A549 (cell line): Measurements from ENCODE around the gene MOCS1.

Experiments used
- CEBPB ChIP-seq, 2 experiments: fragments of >200 bp in 1 of 2; sonication (Bioruptor Twin) in 1 of 2; formaldehyde crosslinking in 1 of 2; IDR thresholded peaks; 2 replicates each; pipeline ENCODE4 v1.6.1; 2012 to 2016
- CHD2 ChIP-seq: fragments of 150-350 bp; IDR thresholded peaks from 2 replicates; pipeline ENCODE4 v1.6.1; 2014; ENCODE audit warnings: low read length; ENCODE audit not compliant: partially characterized antibody
- FOSL2 ChIP-seq, 2 experiments: fragments of 450-650 bp in 1 of 2; fragments of >200 bp in 1 of 2; sonication (Bioruptor Twin) in 1 of 2; formaldehyde crosslinking; IDR thresholded peaks; 2 replicates each; pipeline versions ENCODE4 v1.5.0 to v1.6.1; 2016 to 2020; ENCODE audit warnings: mild to moderate bottlenecking in 1 of 2, moderate library complexity in 1 of 2
- MAX ChIP-seq: IDR thresholded peaks from 2 replicates; pipeline ENCODE4 v1.6.1; 2012
- POLR2A ChIP-seq: IDR thresholded peaks from 2 replicates; pipeline ENCODE4 v1.6.1; 2012; ENCODE audit warnings: mild to moderate bottlenecking, low read length
- RAD21 ChIP-seq, 2 experiments: fragments of >200 bp in 1 of 2; sonication (Bioruptor Twin) in 1 of 2; formaldehyde crosslinking in 1 of 2; IDR thresholded peaks in 1 of 2; conservative IDR thresholded peaks in 1 of 2; 2 replicates in 1 of 2; 3 replicates in 1 of 2; pipeline ENCODE4 v1.6.1; 2012 to 2018; ENCODE audit warnings: inconsistent platforms in 1 of 2
- SREBF2 ChIP-seq: fragments of 450-650 bp; IDR thresholded peaks from 2 replicates; pipeline ENCODE4 v1.6.1; 2014; ENCODE audit warnings: mild to moderate bottlenecking, moderate library complexity
- TF ChIP-seq, protein P1 (sequence below): IDR thresholded peaks from 2 replicates; pipeline ENCODE4 v1.6.1; 2012
- TF ChIP-seq, protein P2 (sequence below): fragments of >200 bp; sonication (Bioruptor Twin); formaldehyde crosslinking; IDR thresholded peaks from 3 replicates; pipeline ENCODE4 v1.5.1; 2016

DNA sequence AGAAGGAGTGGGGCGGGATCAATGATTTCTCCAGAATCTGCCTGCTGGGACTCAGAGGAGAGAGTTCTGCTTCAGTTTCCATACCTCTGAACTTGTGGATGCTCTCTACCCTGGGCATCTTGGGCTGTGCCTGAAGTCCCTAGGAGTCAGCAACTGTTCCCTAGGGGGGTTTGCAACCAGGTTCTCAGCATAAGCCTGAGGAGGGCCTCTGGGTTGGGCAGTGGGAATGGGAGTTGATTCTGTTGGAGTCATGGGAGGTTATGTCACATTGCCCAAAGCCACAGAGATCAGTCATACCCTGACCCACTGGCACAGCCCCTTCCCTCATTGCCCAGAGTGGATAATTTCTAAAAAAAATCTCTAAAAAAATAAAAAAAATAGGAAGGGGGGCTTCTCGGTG is 47.4 kb downstream of the MOCS1 start:
- TF ChIP-seq CHD2 (no peak), MAX (no peak), POLR2A (no peak), FOSL2 (IDR thresholded peaks at IDR 0.05) (no peak), FOSL2 (CRISPR knock-in tag; IDR thresholded peaks at IDR 0.05) (no peak), RAD21 (conservative IDR thresholded peaks at IDR 0.05 in 1 of 2, IDR thresholded peaks at IDR 0.05 in 1 of 2) (no peak), SREBF2 (no peak), CEBPB (IDR thresholded peaks at IDR 0.05) (no peak)
- TF ChIP-seq, protein P1, sequence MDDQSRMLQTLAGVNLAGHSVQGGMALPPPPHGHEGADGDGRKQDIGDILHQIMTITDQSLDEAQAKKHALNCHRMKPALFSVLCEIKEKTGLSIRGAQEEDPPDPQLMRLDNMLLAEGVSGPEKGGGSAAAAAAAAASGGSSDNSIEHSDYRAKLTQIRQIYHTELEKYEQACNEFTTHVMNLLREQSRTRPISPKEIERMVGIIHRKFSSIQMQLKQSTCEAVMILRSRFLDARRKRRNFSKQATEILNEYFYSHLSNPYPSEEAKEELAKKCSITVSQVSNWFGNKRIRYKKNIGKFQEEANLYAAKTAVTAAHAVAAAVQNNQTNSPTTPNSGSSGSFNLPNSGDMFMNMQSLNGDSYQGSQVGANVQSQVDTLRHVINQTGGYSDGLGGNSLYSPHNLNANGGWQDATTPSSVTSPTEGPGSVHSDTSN: no peak
- TF ChIP-seq, protein P2, sequence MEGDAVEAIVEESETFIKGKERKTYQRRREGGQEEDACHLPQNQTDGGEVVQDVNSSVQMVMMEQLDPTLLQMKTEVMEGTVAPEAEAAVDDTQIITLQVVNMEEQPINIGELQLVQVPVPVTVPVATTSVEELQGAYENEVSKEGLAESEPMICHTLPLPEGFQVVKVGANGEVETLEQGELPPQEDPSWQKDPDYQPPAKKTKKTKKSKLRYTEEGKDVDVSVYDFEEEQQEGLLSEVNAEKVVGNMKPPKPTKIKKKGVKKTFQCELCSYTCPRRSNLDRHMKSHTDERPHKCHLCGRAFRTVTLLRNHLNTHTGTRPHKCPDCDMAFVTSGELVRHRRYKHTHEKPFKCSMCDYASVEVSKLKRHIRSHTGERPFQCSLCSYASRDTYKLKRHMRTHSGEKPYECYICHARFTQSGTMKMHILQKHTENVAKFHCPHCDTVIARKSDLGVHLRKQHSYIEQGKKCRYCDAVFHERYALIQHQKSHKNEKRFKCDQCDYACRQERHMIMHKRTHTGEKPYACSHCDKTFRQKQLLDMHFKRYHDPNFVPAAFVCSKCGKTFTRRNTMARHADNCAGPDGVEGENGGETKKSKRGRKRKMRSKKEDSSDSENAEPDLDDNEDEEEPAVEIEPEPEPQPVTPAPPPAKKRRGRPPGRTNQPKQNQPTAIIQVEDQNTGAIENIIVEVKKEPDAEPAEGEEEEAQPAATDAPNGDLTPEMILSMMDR: no peak
